ES-I3 (cell line): ENCODE data around the gene SPARCL1.
"Not testable (repeated sequence)": the region's sequence is repeated elsewhere in the genome, so short reads cannot be mapped to it uniquely, and the experiment has no call there.

Source experiments
- H3K36me3 ChIP-seq: 2 replicates; pipeline ENCODE4 v1.6.1; 2013; ENCODE audit warnings: mild to moderate bottlenecking, low read length, control low read depth, moderate library complexity; ENCODE audit not compliant: insufficient read depth
- H3K4me1 ChIP-seq: 2 replicates; pipeline ENCODE4 v1.6.1; 2013; ENCODE audit warnings: mild to moderate bottlenecking, control low read depth, low read length; ENCODE audit not compliant: insufficient read depth
- H3K9ac ChIP-seq: 2 replicates; pipeline ENCODE4 v1.6.1; 2013; ENCODE audit warnings: low read depth, mild to moderate bottlenecking, low read length, moderate library complexity
- H3K9me3 ChIP-seq: 2 replicates; pipeline ENCODE4 v1.6.1; 2013; ENCODE audit warnings: mild to moderate bottlenecking, low read length, moderate library complexity; ENCODE audit not compliant: control insufficient read depth, insufficient read depth

Gene SPARCL1

DNA sequence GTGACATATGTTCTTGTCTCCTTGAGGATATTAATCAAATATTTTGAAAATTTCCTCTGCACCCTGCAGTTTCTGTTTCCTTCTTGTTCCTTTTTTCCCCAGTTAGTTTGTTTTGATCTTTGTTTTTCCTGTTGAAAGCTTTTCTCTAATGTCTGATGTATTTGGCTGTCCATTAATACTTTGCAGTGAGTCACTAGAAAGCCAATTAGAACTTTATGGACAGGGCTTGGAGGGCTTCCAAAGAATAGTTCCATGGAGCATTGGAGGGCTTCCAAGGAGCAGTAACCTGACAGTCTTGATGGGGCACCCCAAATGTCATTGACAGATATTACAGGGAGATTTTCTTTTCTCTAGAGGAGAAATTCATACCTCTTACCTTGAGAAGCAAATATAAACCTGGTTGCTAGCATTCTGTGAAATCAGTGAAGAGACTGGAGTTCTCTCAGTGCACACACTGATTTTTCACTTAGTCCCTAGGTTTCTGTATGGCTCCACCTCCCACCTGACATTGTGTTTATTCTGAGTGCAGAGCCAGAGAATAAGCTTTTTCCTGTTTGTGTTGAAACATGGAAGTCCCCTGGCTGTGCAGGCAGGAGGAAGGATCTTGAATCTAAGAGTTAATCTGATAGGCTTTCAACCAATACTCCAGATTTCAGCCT, 26.5 kb downstream of the SPARCL1 start:
- H3K9me3 ChIP-seq, result no peaks in the 10 kb centered on the region
- no peaks in the 10 kb centered on the region for H3K4me1 ChIP-seq
- no peaks in the 10 kb centered on the region for H3K36me3 ChIP-seq
- no peak overlapping the region for H3K9ac ChIP-seq

DNA sequence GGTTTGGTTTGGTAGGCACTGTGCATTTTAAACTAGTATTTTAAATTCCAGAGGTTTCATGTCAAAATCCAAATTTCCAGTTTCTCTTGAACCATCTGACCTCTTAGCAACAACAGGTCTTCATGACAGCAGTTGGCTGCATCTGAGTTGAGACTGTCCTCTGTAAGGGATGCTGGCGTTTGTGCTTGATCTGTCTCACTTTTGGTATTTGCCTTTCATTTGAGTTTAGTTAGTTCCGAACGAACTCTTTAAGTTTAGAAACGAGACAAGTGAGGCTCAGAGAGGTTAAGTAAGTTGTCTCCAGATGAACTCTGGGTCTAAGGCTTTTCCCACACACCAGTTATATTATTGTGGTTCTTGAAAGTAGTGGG, 29.1 kb downstream of the SPARCL1 start:
- Histone ChIP-seq H3K9me3 (no peaks in the 10 kb centered on the region), H3K36me3 (no peaks in the 10 kb centered on the region), H3K4me1 (no peaks in the 10 kb centered on the region)

DNA sequence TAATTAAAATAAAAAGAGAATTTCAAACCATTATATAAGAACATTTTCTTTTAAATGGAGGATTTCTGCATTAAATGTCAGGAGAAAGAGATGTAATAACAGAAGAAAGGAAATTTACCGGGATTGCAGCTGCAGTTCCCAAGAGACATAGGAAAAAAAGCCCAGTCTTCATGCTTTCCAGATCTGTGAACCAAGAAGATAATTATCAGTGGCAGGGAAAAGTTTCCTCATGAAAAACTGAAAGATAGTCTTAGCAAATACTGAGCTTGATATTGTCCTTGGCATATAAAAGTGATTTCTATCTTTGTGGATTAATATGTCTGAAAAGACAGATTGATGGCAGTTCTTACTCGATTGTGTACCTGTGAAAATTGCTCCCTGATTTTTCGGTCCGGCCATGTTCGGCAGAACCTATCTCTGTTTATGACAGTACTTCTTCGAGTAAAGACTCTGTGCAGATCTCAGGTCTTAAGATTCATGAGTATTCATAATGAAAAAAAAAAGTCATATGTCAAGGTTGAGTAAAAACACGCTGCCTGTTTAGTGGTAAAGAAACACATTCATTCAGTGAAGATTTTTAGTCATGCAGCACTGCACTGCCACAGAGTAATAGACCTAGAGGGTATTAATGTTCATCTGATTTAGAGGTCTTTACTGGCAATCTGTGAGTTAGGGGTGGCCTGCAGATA, 29.6 kb downstream of the SPARCL1 start:
- no peak overlapping the region for H3K9ac ChIP-seq
- H3K4me1 ChIP-seq, result no peaks in the 10 kb centered on the region
- H3K36me3 ChIP-seq, result no peaks in the 10 kb centered on the region
- no peaks in the 10 kb centered on the region for H3K9me3 ChIP-seq

More for the DNA sequence above, 29.1 kb downstream of the SPARCL1 start:
- H3K9ac ChIP-seq, result no peak overlapping the region

DNA sequence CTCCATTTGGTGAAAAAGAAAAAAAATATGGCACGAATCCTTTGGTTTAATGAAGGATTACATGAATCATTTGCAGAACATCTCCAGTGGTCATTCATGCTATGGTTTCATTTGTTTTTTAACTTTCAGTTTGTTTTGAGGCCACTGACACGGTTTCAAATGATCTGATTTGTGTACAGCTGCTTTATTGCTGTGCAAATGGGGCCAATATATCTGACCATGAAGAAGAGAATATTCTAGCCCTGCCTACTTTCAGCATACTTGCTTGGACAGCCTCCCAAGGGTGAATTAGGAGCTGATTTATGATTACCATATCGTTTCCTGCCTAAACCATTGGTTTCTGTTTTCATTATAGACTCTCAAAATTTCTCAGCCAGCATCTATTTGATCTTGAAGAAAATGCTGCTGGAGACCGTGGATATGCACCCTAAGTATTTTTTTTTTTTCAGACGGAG, 30.7 kb downstream of the SPARCL1 start:
- Histone ChIP-seq H3K4me1 (no peaks in the 10 kb centered on the region), H3K9ac (no peak overlapping the region), H3K9me3 (no peaks in the 10 kb centered on the region), H3K36me3 (no peaks in the 10 kb centered on the region)

DNA sequence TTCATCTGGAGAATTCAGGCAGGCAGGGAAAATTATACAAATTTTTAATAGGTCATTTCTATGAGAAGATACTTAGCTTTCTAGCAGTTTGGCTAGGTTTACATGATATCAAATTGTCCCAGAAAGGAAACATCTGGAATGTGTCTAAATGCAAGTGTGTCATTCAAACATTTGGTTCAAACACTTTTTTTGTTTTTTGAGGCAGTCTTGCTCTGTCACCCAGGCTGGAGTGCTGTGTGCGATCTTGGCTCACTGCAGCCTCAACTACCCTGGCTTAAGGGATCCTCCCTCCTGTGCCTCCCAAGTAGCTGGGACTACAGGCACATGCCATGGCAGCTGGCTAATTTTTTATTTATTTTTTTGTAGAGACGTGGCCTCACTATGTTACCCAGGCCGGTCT, 31.6 kb downstream of the SPARCL1 start:
- no peak overlapping the region for H3K9ac ChIP-seq
- no peaks in the 10 kb centered on the region for H3K9me3 ChIP-seq
- H3K36me3 ChIP-seq, result no peaks in the 10 kb centered on the region
- H3K4me1 ChIP-seq, result no peaks in the 10 kb centered on the region

DNA sequence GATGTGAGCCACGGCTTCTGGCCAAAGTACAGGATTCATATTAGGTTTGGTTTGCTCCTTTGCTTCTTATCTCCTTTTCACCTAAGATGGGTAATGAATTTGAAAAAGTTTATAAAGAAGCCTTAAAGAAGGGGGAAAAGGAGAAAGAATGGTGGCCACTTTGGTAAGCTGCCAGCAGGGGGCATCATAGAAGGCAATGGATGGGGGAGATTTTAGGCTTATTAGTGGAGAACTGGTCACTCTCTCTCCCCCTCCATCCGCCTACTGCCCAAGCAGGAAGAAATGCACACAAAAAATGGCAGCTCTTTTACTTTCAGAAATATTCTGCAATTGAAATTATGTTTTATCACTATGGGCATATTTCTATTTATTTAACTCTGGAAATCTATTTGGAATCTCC, 32.0 kb downstream of the SPARCL1 start:
- Histone ChIP-seq H3K9ac (no peak overlapping the region), H3K36me3 (no peaks in the 10 kb centered on the region), H3K4me1 (no peaks in the 10 kb centered on the region), H3K9me3 (no peaks in the 10 kb centered on the region)

DNA sequence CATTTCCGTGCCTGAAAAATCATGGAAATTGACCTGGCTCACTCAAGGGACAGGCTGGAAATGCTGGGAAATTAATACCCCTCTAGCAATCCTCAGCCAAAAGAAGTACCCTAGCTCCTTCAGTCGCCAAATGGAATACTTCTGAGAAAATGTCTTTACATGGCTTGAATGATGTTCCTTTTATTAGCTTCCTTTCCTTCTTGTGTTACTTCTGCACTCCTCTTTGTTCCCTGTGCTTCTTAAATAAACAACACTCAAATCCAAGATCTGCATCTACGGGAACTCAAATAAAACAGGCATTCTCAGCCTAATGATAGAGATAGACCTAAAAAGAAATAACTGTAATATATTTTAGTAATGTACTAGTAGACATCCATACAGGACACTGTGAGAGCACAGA, 36.1 kb downstream of the SPARCL1 start:
- H3K9me3 ChIP-seq, result no peaks in the 10 kb centered on the region; the same call in 1 of the 2 replicates
- no peaks in the 10 kb centered on the region; the same call in 1 of the 2 replicates for H3K36me3 ChIP-seq
- H3K4me1 ChIP-seq, result peaks cover 16% of the 10 kb centered on the region; the same call in 1 of the 2 replicates
- no peak overlapping the region for H3K9ac ChIP-seq

DNA sequence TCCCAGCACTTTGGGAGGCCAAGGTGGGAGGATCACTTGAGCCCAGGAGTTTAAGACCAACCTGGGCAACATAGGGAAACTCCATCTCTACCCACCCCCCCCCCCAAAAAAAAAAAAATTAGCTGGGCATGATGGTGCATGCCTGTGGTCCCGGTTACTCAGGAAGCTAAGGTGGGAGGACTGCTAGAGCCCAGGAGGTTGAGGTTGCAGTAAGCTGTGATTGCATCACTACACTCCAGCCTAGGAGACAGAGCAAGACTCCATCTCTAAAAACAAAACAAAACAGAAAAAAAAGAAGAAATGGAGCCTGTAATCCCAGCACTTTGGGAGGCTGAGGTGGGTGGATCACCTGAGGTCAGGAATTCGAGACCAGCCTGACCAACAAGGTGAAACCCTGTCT, 37.3 kb downstream of the SPARCL1 start:
- not testable (repeated sequence) for H3K9me3 ChIP-seq, H3K9ac ChIP-seq, H3K36me3 ChIP-seq
- H3K4me1 ChIP-seq, result peaks cover 16% of the 10 kb centered on the region; the same call in 1 of the 2 replicates

DNA sequence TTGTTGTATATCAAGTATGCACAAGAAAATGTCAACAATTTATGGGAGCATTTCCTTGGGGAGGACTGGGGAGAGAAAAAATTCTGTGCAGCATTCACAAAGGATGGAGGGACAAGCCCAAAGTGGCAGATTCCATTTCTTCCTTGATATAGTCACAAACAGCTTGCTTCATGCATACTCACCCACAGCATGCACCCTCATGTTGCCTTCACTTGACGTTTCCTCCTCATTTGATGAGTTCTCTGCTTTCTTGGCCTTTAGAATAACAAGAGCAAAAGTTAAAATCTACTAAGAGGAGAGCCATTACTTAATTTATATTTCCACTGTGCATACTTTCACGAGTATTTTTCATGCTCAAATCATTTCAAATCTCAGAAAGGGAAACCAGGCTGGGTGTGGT, 37.7 kb downstream of the SPARCL1 start:
- peaks cover 16% of the 10 kb centered on the region; the same call in 1 of the 2 replicates for H3K4me1 ChIP-seq
- no peaks in the 10 kb centered on the region; the same call in 1 of the 2 replicates for H3K36me3 ChIP-seq
- no peak overlapping the region for H3K9ac ChIP-seq
- H3K9me3 ChIP-seq, result no peaks in the 10 kb centered on the region; the same call in 1 of the 2 replicates

DNA sequence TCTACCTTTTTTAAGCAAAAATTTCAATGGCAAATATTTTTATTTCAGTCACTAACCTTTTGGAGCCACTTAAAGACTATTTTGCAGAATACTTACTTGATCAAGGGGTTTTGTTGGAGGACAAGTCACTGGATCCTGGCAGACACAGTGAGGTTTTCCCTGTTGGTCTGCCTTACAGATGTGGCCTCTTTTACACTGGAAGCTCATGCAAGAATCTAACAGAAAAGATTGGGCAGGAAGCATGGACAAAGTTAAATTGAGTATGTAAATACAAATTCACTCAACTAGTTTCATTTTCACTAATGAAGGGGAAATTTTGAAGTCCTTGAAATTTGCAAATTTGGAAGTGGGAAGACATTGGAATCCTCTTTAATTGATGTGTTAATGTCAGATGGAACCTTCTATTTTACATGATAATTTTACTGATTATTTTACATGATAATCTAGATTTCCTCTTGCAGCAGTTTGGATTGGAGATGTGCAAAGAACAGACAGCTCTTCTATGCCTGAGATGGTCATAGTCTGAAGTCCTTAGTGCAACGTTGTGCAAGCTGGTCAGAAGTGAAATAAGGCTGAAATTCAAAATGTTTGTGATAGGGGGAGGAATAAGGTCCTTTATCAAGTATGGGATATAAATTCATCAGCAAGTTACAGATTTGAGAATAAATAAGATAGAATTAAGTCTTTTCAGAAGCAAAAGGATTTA, 38.4 kb downstream of the SPARCL1 start:
- Histone ChIP-seq H3K4me1 (peaks cover 16% of the 10 kb centered on the region; the same call in 1 of the 2 replicates), H3K36me3 (no peaks in the 10 kb centered on the region; the same call in 1 of the 2 replicates), H3K9ac (no peak overlapping the region), H3K9me3 (no peaks in the 10 kb centered on the region; the same call in 1 of the 2 replicates)

DNA sequence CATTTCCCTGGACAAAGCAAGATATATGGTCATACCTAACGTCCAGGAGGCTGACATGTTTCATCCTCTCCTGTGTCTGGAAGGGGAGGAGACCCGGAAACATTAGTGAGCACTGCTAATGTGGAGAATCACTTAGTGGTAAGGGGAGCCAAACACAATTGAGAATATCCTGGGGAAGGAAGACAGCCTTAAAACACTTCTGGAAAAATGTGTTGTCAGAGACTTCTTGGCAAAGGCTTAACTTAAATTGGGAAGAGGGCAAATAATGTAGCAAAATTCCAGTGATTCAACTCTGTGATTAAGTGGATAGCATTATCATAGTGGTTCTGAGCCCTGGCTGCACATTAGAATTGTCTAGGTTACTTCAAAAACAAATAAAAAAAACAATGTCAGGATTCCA, 39.5 kb downstream of the SPARCL1 start:
- H3K4me1 ChIP-seq, result peaks cover 16% of the 10 kb centered on the region; the same call in 1 of the 2 replicates
- H3K36me3 ChIP-seq, result no peaks in the 10 kb centered on the region; the same call in 1 of the 2 replicates
- no peaks in the 10 kb centered on the region; the same call in 1 of the 2 replicates for H3K9me3 ChIP-seq
- no peak overlapping the region for H3K9ac ChIP-seq

DNA sequence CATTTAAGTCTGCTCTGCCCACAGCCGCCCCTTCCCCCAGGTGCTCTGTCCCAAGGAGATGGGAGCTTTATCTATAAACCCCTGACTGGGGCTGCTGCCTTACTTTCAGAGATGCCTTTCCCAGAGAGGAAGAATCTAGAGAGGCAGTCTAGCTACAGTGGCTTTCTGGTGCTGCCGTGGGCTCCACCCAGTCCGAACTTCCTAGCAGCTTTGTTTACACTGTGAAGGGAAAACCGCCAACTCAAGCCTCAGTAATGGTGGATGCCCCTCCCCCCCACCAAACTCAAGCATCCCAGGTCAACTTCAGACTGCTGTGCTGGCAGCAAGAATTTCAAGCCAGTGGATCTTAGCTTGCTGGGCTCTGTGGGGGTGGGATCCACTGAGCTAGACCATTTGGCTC, 40.5 kb downstream of the SPARCL1 start:
- H3K9me3 ChIP-seq, H3K9ac ChIP-seq, H3K36me3 ChIP-seq: not testable (repeated sequence)
- H3K4me1 ChIP-seq, result peaks cover 16% of the 10 kb centered on the region; the same call in 1 of the 2 replicates

DNA sequence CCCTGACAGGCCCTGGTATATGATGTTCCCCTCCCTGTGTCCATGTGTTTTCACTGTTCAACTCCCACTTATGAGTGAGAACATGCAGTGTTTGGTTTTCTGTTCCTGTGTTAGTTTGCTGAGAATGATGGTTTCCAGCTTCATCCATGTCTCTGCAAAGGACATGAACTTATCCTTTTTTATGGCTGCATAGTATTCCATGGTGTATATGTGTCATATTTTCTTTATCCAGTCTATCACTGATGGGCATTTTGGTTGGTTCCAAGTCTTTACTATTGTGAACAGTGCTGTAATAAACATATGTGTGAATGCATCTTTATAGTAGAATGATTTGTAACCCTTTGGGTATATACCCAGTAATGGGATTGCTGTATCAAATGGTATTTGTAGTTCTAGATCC, 45.9 kb downstream of the SPARCL1 start:
- H3K4me1 ChIP-seq, H3K9me3 ChIP-seq, H3K36me3 ChIP-seq, H3K9ac ChIP-seq: not testable (repeated sequence)

DNA sequence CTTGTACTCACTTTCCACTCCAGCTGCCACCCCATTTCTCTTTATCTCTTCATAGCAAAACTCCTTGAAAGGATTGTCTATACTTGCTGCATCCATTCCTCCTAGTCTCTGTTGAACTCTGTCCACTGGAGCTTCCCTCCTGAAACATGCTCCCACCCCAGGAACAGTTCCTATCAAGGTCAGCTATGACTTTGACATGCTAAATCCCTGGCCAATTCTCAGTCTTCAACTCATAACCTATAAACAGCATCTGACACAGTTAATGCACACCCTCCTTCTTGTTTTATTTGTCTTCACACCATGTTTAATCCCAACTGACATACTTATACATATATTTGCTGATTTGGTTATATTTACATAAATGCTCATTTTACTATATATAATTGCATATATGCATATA, 47.8 kb downstream of the SPARCL1 start:
- H3K9ac ChIP-seq, result no peak overlapping the region

More for the DNA sequence above, 47.8 kb downstream of the SPARCL1 start:
- H3K4me1 ChIP-seq, result peaks cover 11% of the 10 kb centered on the region
- no peaks in the 10 kb centered on the region for H3K9me3 ChIP-seq
- H3K36me3 ChIP-seq, result no peaks in the 10 kb centered on the region
